Measurements from ENCODE around the gene OR12D2.
"Not testable (repeated sequence)": the region's sequence is repeated elsewhere in the genome, so short reads cannot be mapped to it uniquely, and the experiment has no call there.

Gene OR12D2, protein sequence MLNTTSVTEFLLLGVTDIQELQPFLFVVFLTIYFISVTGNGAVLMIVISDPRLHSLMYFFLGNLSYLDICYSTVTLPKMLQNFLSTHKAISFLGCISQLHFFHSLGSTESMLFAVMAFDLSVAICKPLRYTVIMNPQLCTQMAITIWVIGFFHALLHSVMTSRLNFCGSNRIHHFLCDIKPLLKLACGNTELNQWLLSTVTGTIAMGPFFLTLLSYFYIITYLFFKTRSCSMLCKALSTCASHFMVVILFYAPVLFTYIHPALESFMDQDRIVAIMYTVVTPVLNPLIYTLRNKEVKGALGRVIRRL

DNA sequence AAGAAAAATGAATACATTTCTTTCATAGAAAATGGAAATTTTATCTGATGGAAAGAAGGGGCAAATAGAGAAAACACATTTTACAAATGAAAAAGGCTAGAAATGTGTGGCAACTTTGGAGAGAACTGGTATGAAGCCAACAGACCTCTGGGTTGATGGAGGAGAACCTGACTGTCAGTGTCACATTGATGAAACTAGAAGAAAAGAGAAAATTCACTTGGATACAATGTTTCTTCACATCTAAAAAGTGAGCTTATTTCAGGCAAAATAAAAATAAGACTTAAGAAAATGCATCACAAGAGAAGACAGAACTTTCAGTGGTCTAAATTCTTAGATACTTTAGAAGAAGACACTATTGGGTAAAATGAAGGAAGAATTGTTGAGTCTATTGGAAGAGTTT is at the start of gene OR12D2:
Gene OR12D2, plus strand, starts transcription at position 301 of the 400 bp plus-strand sequence. CDS start 1,069 bp downstream, outside the sequence.
- no peak for DNase-seq

DNA sequence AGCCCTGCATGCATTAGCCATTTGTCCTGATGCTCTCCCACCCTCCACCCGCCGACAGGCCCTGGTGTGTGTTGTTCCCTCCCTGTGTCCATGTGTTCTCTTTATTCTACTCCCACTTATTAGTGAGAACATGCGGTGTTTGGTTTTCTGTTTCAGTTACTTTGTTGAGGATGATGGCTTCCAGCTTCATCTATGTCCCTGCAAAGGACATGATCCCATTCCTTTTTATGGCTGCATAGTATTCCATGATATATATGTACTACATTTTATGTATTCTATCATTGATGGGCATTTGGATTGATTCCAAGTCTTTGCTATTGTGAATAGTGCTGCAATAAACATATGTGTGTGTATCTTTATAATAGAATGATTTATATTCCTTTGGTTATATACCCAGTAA is 46.1 kb upstream of the OR12D2 start:
- DNase-seq = not testable (repeated sequence)

DNA sequence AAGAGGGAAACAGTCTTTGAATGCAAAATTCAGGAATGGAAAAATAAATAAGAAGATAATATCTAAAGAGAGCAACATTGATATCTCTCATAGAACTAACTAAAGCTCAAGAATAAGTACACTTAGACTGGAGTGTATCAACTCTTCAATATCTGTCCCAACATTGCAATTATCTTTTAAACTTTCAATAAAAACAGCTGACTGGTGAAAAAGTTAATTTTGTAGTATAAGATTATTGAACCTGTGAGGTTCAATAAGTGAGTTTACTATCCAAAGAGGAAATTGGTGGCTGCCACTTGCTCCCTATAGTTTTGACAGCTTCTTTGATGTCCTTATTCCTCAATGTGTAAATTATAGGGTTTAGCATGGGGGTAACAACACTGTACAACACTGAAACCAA is 40.5 kb upstream of the OR12D2 start:
- no peak for DNase-seq

DNA sequence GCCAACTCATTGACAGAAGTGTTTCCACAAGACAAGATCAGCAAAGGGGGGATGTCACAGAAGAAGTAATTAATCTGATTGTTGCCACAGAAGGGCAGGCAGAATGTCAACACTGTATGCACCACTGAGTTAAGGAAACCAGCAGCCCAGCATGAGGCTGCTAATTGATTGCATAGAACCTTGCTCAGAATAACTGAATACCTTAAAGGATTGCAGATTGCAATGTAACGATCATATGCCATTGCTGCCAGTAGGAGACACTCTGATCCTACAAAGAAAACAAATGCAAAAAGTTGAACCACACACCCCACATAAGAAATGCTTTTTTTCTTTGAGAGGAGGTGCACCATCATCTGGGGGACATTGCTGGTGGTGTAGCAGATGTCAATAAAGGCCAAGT is 39.8 kb upstream of the OR12D2 start:
- DNase-seq = no peak

DNA sequence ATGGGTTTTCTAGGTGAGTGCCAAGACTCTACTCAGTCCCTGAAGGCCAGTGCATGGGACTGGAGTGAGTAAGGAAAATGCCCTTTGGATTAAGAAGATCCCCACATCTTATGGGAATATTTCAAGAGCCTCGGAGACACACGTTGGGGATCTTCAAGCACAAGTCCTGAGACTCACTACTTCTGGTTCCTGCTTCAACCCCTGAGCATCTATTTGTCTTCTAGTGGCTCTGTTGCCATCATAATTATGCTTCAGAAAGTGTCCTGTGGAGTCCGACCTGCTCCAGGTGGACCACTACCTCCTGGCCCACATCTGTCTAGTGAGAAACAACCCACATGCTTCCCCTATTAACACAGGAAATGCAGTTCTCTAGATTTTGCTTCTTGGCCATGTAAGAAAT is 26.7 kb upstream of the OR12D2 start, which contains the start of gene OR5V1:
Gene OR5V1, minus strand, starts transcription at position 101 of the 400 bp plus-strand sequence. CDS start 12,670 bp downstream, outside the sequence.
- no peak for DNase-seq

DNA sequence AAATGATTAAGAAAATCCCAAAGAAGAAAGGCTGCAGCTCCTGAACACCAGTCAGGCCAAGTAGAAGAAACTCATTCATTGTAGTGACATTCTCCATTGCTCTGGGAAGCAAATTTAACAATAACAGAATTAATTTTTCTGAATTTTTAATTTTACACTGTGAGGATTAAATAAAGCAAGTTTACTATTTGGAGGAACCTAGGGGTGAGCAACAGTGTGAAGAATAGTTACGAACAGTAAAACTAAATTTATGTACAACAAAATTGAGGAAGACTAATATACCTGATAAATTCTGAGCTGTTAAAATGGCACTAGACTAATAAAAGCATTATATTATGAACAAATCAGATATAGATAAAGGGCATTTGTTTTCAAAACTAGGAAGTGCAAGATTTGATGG is 20.2 kb upstream of the OR12D2 start, which contains the start of gene OR12D3:
Gene OR12D3, minus strand, starts transcription at position 101 of the 400 bp plus-strand sequence. Its CDS starts 4 bp downstream, at position 97.
- no peak for DNase-seq

DNA sequence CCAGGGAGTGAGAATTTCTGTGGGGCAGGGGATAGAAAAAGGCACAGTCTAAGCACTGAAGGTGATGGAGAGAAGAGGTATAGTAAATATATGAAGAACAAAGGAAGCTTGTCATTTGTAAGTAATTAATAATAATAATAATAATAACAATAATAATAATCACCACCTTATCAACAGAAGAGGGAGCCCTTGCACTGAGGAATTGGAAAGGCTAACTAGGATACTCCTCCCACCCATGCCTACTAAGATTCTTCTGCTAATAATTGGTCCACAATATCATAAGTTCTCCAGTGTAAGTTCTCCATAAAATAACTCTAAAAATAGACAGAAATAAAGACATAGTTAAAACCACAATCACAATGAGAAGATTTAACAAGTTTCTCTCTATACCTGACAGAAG is 19.4 kb upstream of the OR12D2 start:
- no peak for DNase-seq

DNA sequence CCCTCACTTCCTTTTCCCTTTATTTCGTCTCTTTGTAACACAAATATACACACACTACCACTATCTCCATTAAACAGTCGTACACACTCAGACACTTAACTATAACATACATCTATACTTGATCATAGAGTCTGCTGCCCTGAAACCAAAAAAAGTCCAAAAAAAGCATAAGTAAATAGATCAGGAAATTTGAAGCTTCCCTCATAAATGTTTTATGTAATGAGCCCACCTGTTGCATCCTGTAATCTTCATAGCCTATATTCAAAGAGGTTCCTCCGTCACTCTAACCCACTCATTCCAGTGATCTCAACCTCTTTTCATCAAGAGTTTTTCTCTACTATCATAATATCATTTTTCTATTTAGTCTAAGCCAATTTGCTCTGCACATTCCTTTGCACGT is 6.9 kb upstream of the OR12D2 start:
- no peak for DNase-seq

DNA sequence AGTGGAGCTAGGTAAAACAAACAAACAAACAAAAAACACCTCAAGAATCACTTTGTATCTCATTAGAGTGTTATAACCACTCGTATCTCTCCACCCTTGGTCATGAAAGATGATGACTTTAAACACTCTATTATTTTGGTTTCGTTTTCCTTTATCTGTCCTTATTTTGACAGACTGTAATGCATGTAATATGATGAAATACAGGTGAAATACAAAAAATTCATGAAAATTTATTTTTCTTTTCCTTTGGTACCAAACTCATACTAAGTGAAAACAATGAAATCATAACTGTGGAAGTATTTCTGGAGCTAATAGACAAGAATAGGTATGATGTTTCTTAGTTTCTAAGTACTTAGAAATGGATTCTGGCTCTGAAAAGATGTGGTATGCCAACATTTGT is 4.1 kb downstream of the OR12D2 start:
- DNase-seq = no peak

DNA sequence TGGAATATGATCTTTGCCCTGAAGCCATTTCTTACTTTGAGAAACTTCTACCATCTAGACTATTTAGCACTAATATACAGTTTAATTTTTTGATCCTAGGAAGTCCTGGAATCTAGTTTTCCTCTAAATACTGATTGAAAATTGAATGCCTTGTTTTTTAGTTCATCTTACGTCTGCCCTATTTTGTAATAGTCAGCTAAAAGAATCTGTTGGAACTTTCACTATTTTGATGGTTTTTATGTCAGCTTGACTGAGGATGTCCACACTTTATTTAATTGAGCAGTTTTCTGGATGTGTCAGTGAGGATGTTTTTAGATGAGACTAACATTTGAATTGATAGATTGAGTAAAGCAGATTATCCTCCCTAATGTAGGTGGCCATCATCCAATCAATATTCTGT is 8.4 kb downstream of the OR12D2 start:
- DNase-seq = no peak

DNA sequence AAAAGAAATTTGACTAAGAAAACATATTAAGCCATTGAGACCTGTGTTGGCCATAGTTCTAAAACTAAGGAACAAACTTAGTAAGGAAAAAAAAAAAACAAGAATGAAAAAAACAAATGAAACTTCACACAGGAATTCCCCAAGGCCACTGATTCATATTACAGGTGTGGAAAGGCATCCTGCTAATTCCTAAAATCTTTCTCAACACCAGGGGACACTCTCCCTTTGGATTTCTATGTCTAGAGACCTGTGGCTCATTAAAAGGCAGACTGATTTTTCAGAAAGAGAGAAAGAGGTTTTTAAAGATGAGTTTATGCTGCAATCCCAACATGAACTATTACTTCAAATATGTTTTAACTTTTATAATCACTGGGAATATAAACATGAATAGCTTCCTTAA is 19.2 kb downstream of the OR12D2 start, which contains the start of gene OR12D1:
Gene OR12D1, plus strand, starts transcription at position 341 of the 400 bp plus-strand sequence.
- DNase-seq = no peak

DNA sequence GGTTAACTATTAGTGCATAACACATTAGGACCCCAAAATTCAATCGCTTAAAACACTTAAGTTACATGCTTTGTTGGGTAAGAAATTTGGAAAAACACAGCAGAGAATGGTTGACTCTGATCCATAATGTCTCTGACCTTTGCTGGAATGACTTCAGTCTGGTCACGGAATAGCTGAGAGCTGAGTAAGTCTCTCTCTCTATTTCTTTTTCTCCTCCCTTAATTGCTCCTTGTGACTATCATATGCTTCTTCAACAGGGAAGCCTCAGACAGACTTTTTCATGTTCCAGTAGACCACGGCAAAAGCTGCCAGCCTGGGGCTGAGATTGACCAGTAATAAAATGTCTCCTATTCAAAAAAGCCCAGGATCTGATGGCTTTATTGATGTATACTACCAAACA is 24.1 kb downstream of the OR12D2 start:
- DNase-seq = no peak

DNA sequence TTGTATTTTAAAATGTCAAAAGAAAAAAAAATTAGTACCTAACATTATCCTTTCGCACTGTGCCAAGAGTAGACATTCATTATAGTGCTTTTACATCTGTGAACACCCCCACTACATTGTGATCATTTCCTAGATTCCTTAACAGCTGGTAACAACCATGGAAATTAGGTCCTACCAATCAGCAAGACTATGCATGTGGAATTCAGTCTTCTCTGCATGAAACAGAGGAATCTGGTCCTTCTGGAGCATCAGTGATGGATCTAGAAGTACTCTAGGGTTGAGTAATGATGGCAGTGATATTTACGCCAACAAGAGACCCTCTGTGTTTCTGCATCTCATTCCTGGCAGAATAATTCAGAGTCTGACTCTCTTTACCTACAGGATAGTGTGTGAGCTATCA is 28.7 kb downstream of the OR12D2 start:
- no peak for DNase-seq

DNA sequence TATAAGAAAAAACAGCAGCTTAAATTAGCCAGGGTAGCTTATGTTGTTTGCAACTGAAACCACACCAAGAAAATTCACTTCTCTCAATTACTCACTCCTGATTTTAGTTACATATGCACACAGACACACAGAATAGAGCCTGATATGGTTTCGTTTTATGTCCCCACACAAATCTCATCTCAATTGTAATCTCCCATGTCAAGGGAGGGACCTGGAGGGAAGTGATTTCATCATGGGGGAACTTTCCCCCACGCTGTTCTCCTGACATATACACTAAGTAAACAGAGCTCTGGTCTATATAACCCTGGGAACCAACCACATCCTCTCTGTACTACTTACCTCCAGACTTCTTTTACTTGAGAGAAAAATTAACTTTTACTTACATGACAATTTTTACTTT is 29.1 kb downstream of the OR12D2 start:
- DNase-seq = no peak

DNA sequence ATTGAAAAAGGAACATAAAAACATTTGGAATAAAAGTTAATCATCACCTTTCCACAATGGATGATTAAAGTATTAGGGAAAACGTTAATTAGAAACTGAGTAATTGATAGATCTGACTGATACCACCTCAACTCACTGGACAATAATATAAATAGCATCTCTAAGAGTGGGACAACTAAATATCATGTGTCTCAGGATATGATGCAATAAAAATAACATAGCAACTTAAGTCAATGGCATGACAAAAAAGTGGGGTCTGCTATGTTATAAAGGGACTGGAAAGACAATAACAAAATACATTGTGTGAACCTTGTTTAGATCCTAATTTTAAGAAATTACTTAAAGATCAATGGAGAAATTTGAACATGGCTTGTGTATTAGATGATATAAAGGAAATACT is 29.6 kb downstream of the OR12D2 start:
- DNase-seq = no peak

DNA sequence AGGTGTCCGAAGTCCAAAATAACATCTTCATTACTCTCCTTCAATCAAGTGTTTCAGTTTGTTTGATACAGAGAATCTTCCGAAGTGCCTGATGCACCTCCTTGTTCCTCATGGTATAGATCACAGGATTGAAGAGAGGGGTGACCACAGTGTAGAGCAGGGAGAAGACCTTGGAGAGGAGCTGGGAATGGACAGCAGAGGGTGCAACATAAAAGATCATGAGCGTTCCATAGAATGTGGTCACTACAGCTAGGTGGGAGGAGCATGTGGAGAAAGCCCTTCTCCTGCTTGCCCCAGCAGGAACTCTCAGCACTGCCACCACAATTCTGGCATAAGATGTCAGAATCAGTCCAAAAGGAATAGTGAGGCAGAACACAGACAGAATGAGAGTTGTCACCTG is 31.2 kb downstream of the OR12D2 start:
- DNase-seq = no peak

DNA sequence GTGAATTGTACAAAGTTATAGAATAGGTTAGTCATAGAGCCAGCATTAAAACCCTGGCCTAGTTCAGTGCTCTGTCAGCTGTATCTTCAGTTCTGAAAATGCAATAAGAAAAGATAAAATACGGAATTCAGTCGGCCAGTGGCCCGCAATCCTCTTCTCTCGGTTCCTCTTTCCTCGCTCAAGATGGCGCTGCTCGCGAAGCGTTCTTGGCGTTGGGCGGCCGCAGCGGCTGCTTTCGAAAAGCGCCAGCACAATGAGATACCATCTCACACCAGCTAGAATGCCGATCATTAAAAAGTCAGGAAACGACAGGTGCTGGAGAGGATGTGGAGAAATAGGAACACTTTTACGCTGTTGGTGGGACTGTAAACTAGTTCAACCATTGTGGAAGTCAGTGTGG is 41.3 kb downstream of the OR12D2 start:
- peak; percentile 14 for DNase-seq

DNA sequence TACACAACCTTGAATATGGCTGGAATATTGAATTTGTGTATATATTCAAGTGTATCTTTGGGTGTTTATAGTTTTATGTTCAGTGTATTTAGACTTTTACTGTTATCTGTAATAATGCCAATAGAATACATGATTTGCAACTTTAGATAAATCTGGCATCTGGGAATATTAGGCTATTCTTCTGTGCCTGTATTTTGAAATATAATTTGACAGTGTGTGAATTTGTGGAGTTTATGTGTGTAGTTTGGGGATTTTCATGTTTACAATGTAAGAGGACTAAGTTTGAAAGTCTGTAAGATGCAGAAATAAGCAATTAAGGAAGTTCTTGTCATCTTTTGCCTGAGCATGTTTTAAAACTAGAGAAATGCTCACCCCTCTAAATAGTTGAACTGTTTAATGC is 43.6 kb downstream of the OR12D2 start, which contains the start of gene OR10C1:
Gene OR10C1, plus strand, starts transcription at position 301 of the 400 bp plus-strand sequence. CDS start 710 bp downstream, outside the sequence.
- DNase-seq = no peak

DNA sequence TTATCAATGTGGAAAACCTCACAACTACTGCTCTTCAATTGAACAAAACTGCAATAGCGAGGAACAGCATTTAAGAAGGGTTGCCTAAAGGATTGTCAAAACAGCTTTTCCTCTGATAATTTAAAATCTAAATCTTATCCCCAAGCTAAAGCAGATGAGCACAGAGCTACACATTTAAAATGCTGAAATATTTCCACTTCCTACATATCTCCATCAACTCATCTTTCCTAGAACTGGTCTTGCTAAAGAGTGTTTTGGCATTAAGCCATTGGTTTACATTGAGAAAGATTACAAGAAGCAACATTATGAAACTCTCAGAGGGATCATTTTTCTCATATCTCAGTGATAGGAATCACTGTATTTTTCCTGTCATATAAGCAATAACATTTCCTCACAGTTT is 47.3 kb downstream of the OR12D2 start:
- DNase-seq = no peak

DNA sequence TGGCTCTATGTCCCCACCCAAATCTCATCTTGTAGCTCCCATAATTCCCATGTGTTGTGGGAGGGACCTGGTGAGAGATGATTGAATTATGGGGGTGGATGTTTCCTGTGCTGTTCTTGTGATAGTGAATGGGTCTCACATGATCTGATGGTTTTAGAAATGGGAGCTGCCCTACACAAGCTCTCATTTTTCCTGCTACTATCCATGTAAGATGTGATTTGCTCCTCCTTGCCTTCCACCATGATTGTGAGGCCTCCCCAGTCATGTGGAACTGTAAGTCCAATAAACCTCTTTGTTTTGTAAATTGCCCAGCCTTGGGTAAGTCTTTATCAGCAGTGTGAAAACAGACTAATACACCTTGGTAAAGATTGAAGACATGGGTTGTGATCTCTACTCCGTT is 48.6 kb downstream of the OR12D2 start:
- DNase-seq = not testable (repeated sequence)

All from NCI-H748 treated with DMSO at 0.1 percent for 48 hours (cell line).